Stimulated activated CD8-positive, alpha-beta memory T cell treated with anti-CD3 and anti-CD28 coated beads, Interleukin-2, amount 100 ng/mL, for 48 hours (primary cell): Measurements from ENCODE around the gene AGFG1.

ENCODE experiments used
- DNase-seq, 2 donors: peaks; one replicate each; pipeline ENCODE4 v3.0.0-alpha.2; 2020; ENCODE audit warnings: low read depth in 2 of 2

The AGFG1 gene

GRCh38 chr2:227610123-227610522 lies 138.2 kb downstream of the AGFG1 start:
- no peak for DNase-seq
